Activated CD8-positive, alpha-beta memory T cell treated with anti-CD3 and anti-CD28 coated beads, Interleukin-2, amount 10 ng/mL, durations not matched to agents 7 days and 5 days (primary cell): ENCODE data around the gene KRT81. TPM values are rescaled to one million over a fixed set of nuclear protein-coding genes. Genes with fewer than 3 reads are reported as not detected.

ENCODE experiments used
- ATAC-seq: fragments of 150-1000 bp; cut with Tn5 transposase; one replicate; pipeline ENCODE4 v1.10.0; 2021; ENCODE audit warnings: moderate library complexity
- CTCF ChIA-PET: fragments of 350-600 bp; sonication (Branson Sonifier 250); formaldehyde crosslinking; loops from one replicate; lab custom pipeline; 2021; ENCODE audit warnings: antibody characterized with exemption; lab: Charles Lee
- DNase-seq: peaks from one replicate; pipeline ENCODE4 v3.0.0-alpha.2; 2020
- H3K27ac Mint-ChIP-seq: one replicate; pipeline ENCODE4 v1.8.0; 2021; ENCODE audit warnings: mild to moderate bottlenecking, mixed read lengths
- H3K27me3 Mint-ChIP-seq: one replicate; pipeline ENCODE4 v1.8.0; 2021; ENCODE audit warnings: mixed read lengths
- H3K36me3 Mint-ChIP-seq: one replicate; pipeline ENCODE4 v1.8.0; 2021; ENCODE audit warnings: mild to moderate bottlenecking, mixed read lengths
- H3K4me1 Mint-ChIP-seq: one replicate; pipeline ENCODE4 v1.8.0; 2021; ENCODE audit warnings: mixed read lengths
- H3K4me3 Mint-ChIP-seq: one replicate; pipeline ENCODE4 v1.8.0; 2021; ENCODE audit warnings: mild to moderate bottlenecking, moderate library complexity, mixed read lengths
- H3K9me3 Mint-ChIP-seq: one replicate; pipeline ENCODE4 v1.8.0; 2022; ENCODE audit warnings: low read depth, mixed read lengths
- total RNA-seq, 2 experiments: library from RNA; stranded (reverse); gene quantifications; one replicate each; pipeline ENCODE4 v1.2.3, GENCODE V29; 2021

The KRT81 gene
- total RNA-seq, 2 experiments from 2014 or later: 0.30 TPM; not detected in 1

DNA sequence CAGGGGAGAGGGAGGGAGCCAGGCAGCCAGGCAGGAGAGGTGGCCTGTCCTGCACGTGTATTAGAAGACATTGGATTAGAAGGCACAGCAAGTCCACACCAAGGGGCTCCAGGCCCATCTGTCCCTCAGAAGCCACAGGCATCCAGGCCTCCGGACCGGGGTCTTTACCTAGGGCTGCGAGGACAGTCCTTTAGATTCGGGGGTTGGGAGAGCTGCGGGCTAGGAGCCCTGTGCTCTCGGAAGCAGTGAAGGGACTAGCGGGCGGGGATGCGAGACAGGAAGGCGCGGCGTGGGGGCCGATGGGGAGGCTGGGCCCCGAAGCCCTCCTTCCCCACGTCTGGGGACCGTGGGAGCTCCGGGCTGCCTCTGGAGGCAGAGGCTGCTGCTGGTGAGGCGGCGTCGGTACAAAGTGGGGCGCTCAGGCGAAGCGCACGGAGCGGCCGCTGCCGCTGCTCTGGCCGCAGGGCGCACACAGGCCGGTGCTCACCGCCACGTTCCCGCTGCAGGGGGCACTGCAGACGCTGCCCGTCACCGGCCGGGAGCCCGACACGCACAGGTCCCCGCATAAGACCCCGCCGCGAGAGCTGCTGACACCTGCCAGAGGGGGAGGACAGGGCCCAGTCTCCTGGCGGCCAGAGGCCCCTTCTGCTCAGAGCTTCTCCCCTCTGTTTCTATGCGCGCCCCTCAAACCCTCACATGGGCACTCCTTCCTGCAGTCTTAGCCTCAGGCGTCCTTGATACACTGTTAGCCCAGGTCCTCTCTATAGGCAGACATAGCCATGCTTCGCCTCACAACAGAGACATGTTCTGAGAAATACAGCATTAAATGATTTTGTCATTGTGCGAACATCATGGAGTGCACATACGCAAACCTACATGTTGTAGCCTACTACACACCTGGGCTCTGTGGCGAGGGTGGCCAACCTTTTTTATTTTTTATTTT lies 41.0 kb downstream of the KRT81 start:
- H3K4me1 Mint-ChIP-seq: peaks cover 63% of the 10 kb centered on the region
- CTCF ChIA-PET: interaction anchor here (0.8 to 1.9 kb wide), 5 partner anchors 28 to 225 kb away, joined by 4 to 6 read pairs (median 4); no protein-coding TSS in a partner anchor
- peak overlapping the region; percentile 64 for H3K27ac Mint-ChIP-seq
- peaks cover 12% of the 10 kb centered on the region for H3K36me3 Mint-ChIP-seq
- DNase-seq (no peak), ATAC-seq (no peak)
- no peaks in the 10 kb centered on the region for H3K9me3 Mint-ChIP-seq
- peaks cover 25% of the 10 kb centered on the region for H3K27me3 Mint-ChIP-seq
- H3K4me3 Mint-ChIP-seq: no peak overlapping the region

DNA sequence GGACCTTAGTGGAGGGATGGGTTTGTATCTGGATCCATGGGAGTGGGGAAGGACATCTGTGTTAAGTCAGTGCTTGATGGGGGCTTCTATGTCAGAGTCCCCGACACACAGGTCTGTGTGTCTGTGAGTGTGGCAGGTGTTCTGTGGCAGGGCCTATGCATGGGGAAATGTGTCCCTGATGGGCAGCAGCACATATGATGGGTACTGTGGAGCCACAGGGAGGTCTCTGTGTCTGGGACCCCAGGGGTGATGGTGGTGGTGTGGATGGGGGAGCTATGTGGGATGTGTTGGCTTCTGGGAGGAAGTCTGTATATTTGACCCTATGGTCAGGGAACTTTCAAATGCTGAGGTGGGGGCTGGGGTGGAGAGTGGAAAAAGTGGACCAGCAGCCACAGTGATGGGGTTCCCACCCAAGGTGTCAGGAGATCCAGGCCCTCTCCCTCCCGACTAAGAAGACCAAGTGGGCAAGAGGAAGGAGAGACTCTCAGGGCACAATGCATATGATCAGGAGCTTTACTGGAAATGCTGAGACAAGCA lies 41.8 kb downstream of the KRT81 start:
- Mint-ChIP-seq H3K27me3 (peaks cover 17% of the 10 kb centered on the region), H3K4me1 (peaks cover 69% of the 10 kb centered on the region), H3K4me3 (no peak overlapping the region), H3K9me3 (no peaks in the 10 kb centered on the region), H3K36me3 (peaks cover 12% of the 10 kb centered on the region), H3K27ac (peak overlapping the region; percentile 64)
- no peak for DNase-seq
- CTCF ChIA-PET: interaction anchor here (0.8 to 1.9 kb wide), 2 partner anchors 29 to 78 kb away, joined by 4 to 5 read pairs; no protein-coding TSS in a partner anchor
- no peak for ATAC-seq

GRCh38 chr12:52248541-52249461 lies 42.5 kb downstream of the KRT81 start:
- Mint-ChIP-seq H3K27ac (no peak overlapping the region), H3K4me3 (no peak overlapping the region), H3K4me1 (peaks cover 76% of the 10 kb centered on the region), H3K9me3 (no peaks in the 10 kb centered on the region), H3K27me3 (peaks cover 17% of the 10 kb centered on the region), H3K36me3 (peaks cover 12% of the 10 kb centered on the region)
- CTCF ChIA-PET: no interaction called here
- DNase-seq (no peak), ATAC-seq (no peak)

DNA sequence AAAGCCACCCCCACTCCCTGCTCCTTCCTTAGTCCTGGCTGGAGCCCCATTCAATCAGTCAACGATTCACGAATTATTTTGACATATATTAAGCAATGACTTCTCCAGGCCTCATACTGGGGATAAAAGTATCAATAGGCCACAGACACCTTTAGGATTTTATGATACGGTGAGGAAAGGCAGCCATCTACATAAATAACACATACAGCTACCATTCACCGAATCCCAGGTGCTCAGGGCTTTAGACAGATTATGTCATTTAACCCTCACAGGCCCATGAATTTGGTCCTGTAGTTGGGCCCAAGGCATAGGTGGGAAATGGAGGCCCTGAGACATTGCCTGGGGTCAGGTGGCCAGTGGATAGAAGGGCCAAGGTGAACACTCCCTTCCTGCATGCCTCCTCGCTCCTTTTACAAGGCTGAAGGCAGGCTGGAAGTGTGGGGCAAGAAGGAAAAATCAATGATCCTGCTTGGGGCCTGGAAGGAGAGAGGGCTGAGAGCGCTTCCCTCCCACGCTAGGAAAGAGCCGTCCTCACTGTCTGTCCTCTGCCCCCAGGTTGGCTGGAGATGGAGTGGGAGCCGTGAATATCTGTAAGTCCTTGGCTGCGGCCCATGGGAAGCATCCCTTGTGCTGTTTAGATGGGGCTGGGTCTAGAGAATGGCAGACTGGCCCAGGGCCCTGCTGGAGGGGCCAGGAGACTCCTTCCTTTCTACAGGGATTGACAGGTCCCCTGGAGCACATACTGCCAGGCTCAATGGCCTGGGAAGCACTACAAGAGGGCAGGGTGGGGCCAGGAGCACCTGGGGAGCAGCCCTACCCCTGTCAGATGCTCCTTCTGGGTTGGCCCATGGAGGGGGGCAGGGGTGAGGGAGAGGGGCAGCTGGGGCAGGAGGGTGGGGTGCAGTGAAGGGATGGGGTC lies 43.5 kb downstream of the KRT81 start:
- Mint-ChIP-seq H3K9me3 (no peaks in the 10 kb centered on the region), H3K36me3 (peaks cover 12% of the 10 kb centered on the region), H3K4me3 (no peak overlapping the region), H3K27ac (peak overlapping the region; percentile 73), H3K4me1 (peaks cover 82% of the 10 kb centered on the region), H3K27me3 (peaks cover 13% of the 10 kb centered on the region)
- CTCF ChIA-PET: interaction anchor here (2.4 kb wide), 1 partner anchor 31 kb away, joined by 8 read pairs; no protein-coding TSS in a partner anchor
- no peak for ATAC-seq
- DNase-seq: no peak

DNA sequence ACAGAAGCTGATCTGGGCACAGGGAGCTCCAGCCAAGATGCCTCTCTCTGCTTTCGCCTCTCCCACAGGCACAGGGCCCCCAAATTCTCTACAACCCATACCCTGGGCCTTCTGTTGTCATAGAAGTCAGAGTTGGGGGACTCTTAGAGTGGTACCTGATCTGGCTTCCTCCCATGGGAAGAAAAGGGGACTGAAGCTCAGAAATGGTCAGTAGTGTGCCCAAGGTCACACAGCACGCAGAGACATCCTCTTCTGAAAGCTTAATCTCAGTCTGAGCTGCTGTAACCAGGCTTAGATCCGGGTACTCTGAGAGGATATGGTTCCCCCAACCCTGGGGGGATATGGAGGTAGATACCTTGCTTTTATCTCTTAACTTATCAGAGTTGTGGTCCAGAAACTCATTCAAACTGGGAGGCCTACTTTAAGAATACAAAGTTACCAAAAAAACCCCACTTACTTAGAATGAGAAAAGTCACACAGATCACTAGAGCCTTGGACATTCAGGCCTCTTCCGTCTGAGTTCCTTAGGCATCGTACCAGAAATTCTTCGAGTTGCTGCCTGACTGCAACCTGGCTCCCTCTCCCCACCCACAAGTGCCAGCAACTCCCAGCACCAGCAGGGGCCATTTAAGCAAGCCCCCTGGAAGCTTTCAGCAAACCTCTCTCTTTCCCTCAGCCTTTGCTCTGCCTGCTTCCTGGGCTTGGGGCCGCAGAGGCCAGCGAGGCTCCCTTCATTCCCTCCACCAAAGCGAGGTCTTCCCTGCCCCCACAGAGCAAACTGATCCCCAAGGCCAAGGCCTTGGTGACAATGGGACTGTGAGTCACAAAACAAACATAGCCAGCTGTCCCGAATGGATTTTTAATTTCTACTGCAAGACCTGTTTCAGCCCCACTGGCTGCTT lies 44.4 kb downstream of the KRT81 start:
- CTCF ChIA-PET: interaction anchor here (1.6 to 2.4 kb wide), 2 partner anchors 13 to 32 kb away, joined by 4 to 8 read pairs; no protein-coding TSS in a partner anchor
- DNase-seq (no peak), ATAC-seq (peak; percentile 31)
- Mint-ChIP-seq H3K4me1 (peaks cover 79% of the 10 kb centered on the region), H3K27ac (peak overlapping the region; percentile 73), H3K4me3 (peak overlapping the region; percentile 44), H3K36me3 (peaks cover 8% of the 10 kb centered on the region), H3K9me3 (no peaks in the 10 kb centered on the region), H3K27me3 (peaks cover 13% of the 10 kb centered on the region)

GRCh38 chr12:52245962-52246569 lies 45.3 kb downstream of the KRT81 start:
- Mint-ChIP-seq H3K4me3 (peak overlapping the region; percentile 7), H3K9me3 (no peaks in the 10 kb centered on the region), H3K27ac (peak overlapping the region; percentile 73), H3K36me3 (peaks cover 2% of the 10 kb centered on the region), H3K4me1 (peaks cover 70% of the 10 kb centered on the region), H3K27me3 (peaks cover 12% of the 10 kb centered on the region)
- DNase-seq (no peak), ATAC-seq (no peak)
- CTCF ChIA-PET: interaction anchor here (1.6 to 2.9 kb wide), 4 partner anchors 14 to 33 kb away, joined by 4 to 19 read pairs (median 8); no protein-coding TSS in a partner anchor

DNA sequence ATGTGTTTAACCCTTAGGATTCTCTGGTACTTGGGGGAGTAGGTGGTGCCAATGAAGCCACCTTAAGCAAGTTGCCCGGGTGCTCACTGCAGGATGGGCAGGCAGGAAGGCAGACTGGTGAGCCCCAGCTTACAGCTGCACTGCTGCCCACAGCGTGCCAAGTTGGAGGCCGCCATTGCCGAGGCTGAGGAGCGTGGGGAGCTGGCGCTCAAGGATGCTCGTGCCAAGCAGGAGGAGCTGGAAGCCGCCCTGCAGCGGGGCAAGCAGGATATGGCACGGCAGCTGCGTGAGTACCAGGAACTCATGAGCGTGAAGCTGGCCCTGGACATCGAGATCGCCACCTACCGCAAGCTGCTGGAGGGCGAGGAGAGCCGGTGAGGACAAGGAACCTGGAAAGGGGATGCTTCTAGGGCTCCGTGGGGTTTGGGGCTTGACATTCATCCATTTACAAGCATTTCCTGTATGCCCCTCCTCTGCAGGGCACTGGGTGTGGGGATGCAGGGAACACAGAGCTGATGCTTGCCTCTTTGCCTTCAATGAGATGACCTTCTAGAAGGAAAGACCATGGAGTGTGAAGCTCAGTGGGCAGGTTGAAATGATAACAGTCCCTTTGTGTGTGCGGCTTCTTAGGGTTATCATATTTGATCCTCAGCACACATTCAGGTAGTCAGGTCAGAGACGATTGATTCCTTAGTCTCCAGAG lies 45.9 kb downstream of the KRT81 start:
- ATAC-seq (no peak), DNase-seq (no peak)
- Mint-ChIP-seq H3K36me3 (no peaks in the 10 kb centered on the region), H3K27me3 (peaks cover 10% of the 10 kb centered on the region), H3K4me1 (peaks cover 66% of the 10 kb centered on the region), H3K27ac (peak overlapping the region; percentile 73), H3K4me3 (no peak overlapping the region), H3K9me3 (no peaks in the 10 kb centered on the region)
- CTCF ChIA-PET: interaction anchor here (1.4 to 2.9 kb wide), 9 partner anchors 14 to 639 kb away, joined by 3 to 19 read pairs (median 7); no protein-coding TSS in a partner anchor

DNA sequence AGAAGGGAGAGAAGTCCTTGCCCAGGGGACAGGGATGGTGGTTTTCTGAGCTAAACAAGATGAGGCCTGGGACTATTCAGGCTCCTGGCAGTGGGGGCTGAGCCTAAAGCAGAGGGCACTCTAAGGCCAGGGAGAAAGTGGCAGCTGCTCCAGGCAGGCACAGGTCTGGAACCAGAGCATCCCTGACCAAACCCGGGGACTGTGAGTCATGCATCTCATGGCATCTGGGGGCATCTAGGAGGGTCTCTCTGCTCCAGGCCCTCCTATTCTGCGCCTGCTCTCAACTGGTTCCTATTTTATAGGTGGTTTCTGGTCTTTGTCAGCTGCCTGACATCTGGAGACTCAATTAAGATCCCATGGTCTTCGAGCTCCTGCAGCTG lies 46.7 kb downstream of the KRT81 start:
- Mint-ChIP-seq H3K27ac (peak overlapping the region; percentile 85), H3K27me3 (peaks cover 8% of the 10 kb centered on the region), H3K36me3 (no peaks in the 10 kb centered on the region), H3K9me3 (no peaks in the 10 kb centered on the region), H3K4me3 (peak overlapping the region; percentile 39), H3K4me1 (peaks cover 60% of the 10 kb centered on the region)
- DNase-seq: no peak
- ATAC-seq: no peak
- CTCF ChIA-PET: interaction anchor here (0.8 to 2.9 kb wide), 9 partner anchors 9 to 640 kb away, joined by 3 to 19 read pairs (median 7); no protein-coding TSS in a partner anchor

- DNase-seq: peak; percentile 81
- no peaks in the 10 kb centered on the region for H3K9me3 Mint-ChIP-seq
- peaks cover 5% of the 10 kb centered on the region for H3K27me3 Mint-ChIP-seq
- CTCF ChIA-PET: interaction anchor here (0.8 to 2.9 kb wide), 12 partner anchors 9 to 640 kb away, joined by 3 to 19 read pairs (median 4); no protein-coding TSS in a partner anchor
- peak overlapping the region; percentile 85 for H3K27ac Mint-ChIP-seq
- H3K4me1 Mint-ChIP-seq: peaks cover 56% of the 10 kb centered on the region
- ATAC-seq: peak; percentile 92
- H3K36me3 Mint-ChIP-seq: no peaks in the 10 kb centered on the region
- H3K4me3 Mint-ChIP-seq: peak overlapping the region; percentile 39
Measured at GRCh38 chr12:52243856-52244614, 47.3 kb downstream of the KRT81 start.
